ENCODE results near the gene GNAZ. TPM values are rescaled to one million over a fixed set of nuclear protein-coding genes. Genes with fewer than 3 reads are reported as not detected.

Gene GNAZ
- total and polyA plus RNA-seq, 2 of the 8 experiments (the other 6 are each of a cell fraction or from before 2014, with no cell fraction given), result 6.6 to 9.6 TPM

DNA sequence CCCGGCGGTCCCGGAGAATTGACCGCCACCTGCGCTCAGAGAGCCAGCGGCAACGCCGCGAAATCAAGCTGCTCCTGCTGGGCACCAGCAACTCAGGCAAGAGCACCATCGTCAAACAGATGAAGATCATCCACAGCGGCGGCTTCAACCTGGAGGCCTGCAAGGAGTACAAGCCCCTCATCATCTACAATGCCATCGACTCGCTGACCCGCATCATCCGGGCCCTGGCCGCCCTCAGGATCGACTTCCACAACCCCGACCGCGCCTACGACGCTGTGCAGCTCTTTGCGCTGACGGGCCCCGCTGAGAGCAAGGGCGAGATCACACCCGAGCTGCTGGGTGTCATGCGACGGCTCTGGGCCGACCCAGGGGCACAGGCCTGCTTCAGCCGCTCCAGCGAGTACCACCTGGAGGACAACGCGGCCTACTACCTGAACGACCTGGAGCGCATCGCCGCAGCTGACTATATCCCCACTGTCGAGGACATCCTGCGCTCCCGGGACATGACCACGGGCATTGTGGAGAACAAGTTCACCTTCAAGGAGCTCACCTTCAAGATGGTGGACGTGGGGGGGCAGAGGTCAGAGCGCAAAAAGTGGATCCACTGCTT is 25.5 kb downstream of the GNAZ start:
- no peak overlapping the region for H2BK15ac ChIP-seq (ENCODE audit: low read length)
- FAIRE-seq (no peak), DNase-seq (ENCODE audit: low read depth in 1 of 2, low spot score in 2 of 2) (no peak)
- POLR2A ChIA-PET (ENCODE audit: partially characterized antibody), result interaction anchor here (1.2 kb wide), 1 partner anchor 25 kb away, joined by 3 read pairs; no protein-coding TSS in a partner anchor
- WGBS, 2 experiments (ENCODE audit: extremely low coverage in 1 of 2, insufficient coverage in 1 of 2, insufficient read length in 1 of 2, insufficient replicate concordance in 2 of 2, low coverage in 1 of 2, low lambda C conversion rate in 2 of 2, missing lambda C conversion rate in 1 of 2), result 92% methylated on average over 45 of the region's 45 CpGs; no CpG with 5 or more reads in 1 of the 2 experiments
- H3K79me2 ChIP-seq (ENCODE audit: control insufficient read depth in 1 of 2, insufficient read depth in 2 of 2, low read length in 2 of 2), result no peaks in the 10 kb centered on the region
- H2AFZ ChIP-seq (ENCODE audit: low read length), result no peak overlapping the region
- no peak overlapping the region for H3K4me2 ChIP-seq (ENCODE audit: insufficient read depth in 1 of 2, low read depth in 2 of 2, low read length in 2 of 2)
- no peaks in the 10 kb centered on the region for H3K9me3 ChIP-seq (ENCODE audit: insufficient read depth in 2 of 2, low read depth in 1 of 2, low read length in 1 of 2)
- no peaks in the 10 kb centered on the region for H3K4me1 ChIP-seq (replicated peaks in 1 of 4; ENCODE audit: control insufficient read depth in 3 of 4, insufficient read depth in 4 of 4, low read length in 3 of 4)
- no peak overlapping the region for H2BK120ac ChIP-seq (replicated peaks; ENCODE audit: low read depth, low read length)
- H2BK20ac ChIP-seq (ENCODE audit: low read length), result no peak overlapping the region
- H2AK5ac ChIP-seq (ENCODE audit: low read depth, low read length), result no peak overlapping the region
- H2BK12ac ChIP-seq (ENCODE audit: low read depth, low read length), result no peak overlapping the region
- no peak overlapping the region for H3K14ac ChIP-seq (ENCODE audit: insufficient read length)
- no peaks in the 10 kb centered on the region; a peak in 2 of 7 replicates for H3K27me3 ChIP-seq (replicated peaks in 1 of 4; ENCODE audit: control insufficient read depth in 3 of 4, extremely low read depth in 1 of 4, insufficient read depth in 3 of 4, low read length in 3 of 4)
- H3K4ac ChIP-seq (replicated peaks; ENCODE audit: insufficient read length, low read depth, low read length), result no peak overlapping the region
- no peak overlapping the region for H4K91ac ChIP-seq (replicated peaks; ENCODE audit: insufficient read length, low read length)
- H4K8ac ChIP-seq (ENCODE audit: extremely low read depth, insufficient read depth, low read length), result no peak overlapping the region
- no peak overlapping the region; the same call in 1 of the 2 replicates for H2BK5ac ChIP-seq (ENCODE audit: low read depth, low read length)
- H3K4me3 ChIP-seq (ENCODE audit: extremely low read depth in 1 of 4, insufficient read depth in 2 of 4, low read depth in 3 of 4, low read length in 4 of 4), result no peak overlapping the region
- H3K18ac ChIP-seq (ENCODE audit: extremely low read depth, low read length), result no peak overlapping the region
- H4K20me1 ChIP-seq (replicated peaks in 1 of 2; ENCODE audit: control insufficient read depth in 1 of 2, insufficient read depth in 2 of 2, low read length in 2 of 2), result peaks cover 8 to 14% of the 10 kb centered on the region in 2 experiments
- no peak overlapping the region for H4K5ac ChIP-seq (ENCODE audit: insufficient read length, low read depth, low read length)
- H3K27ac ChIP-seq (ENCODE audit: low read depth, low read length), result no peak overlapping the region
- peaks cover 0 to 3% (median 0%) of the 10 kb centered on the region in 4 experiments; a peak in 1 of 8 replicates for H3K36me3 ChIP-seq (ENCODE audit: control insufficient read depth in 2 of 4, insufficient read depth in 4 of 4, low read length in 3 of 4)
- TF ChIP-seq NANOG (IDR thresholded peaks at IDR 0.05; ENCODE audit: insufficient read depth, low read depth, low read length, poor library complexity, severe bottlenecking), result no peak
- no peak for TF ChIP-seq SP1 (IDR thresholded peaks at IDR 0.05; ENCODE audit: low read depth, low read length)
- no peak for TF ChIP-seq EZH2 (IDR thresholded peaks at IDR 0.05; ENCODE audit: low read depth, low read length, severe bottlenecking)
- no peak overlapping the region for H3K9ac ChIP-seq (replicated peaks in 1 of 4; ENCODE audit: extremely low read depth in 1 of 4, low read depth in 3 of 4, low read length in 3 of 4)
- no peak overlapping the region for H3K23ac ChIP-seq (ENCODE audit: insufficient read length)
- CTCF ChIA-PET (ENCODE audit: partially characterized antibody), result interaction anchor here (0.6 to 3.4 kb wide), 15 partner anchors 9 to 551 kb away, joined by 3 to 25 read pairs (median 4); partner anchors contain the start of gene GNAZ
- H3K23me2 ChIP-seq (ENCODE audit: low read depth, low read length), result peaks cover 4% of the 10 kb centered on the region; the same call in 1 of the 2 replicates
- H3K56ac ChIP-seq (replicated peaks; ENCODE audit: insufficient read length, low read depth, low read length), result no peak overlapping the region
- H3K79me1 ChIP-seq (ENCODE audit: low read depth, low read length), result peaks cover 3% of the 10 kb centered on the region; the same call in 1 of the 2 replicates
